ENCODE results near the gene IPO11.

The IPO11 gene

GRCh38 chr5:62412549-62413329 is at the start of gene IPO11:
Gene IPO11 (plus strand): TSS chr5:62412763. CDS start chr5:62437280, 24,517 bp downstream.
- Histone ChIP-seq H3K27ac (peak within 1 kb of the TSS; percentile 44 to 92 (median 78)), H3K4me3 (peak within 1 kb of the TSS; percentile 58 to 99 (median 95))

GRCh38 chr5:62369039-62369438 is 43.5 kb upstream of the IPO11 start:
- H3K27ac ChIP-seq: no peak overlapping the region
- H3K4me3 ChIP-seq: no peak overlapping the region

GRCh38 chr5:62371409-62371808 is 41.2 kb upstream of the IPO11 start:
- H3K4me3 ChIP-seq: no peak overlapping the region
- no peak overlapping the region for H3K27ac ChIP-seq

- no peak overlapping the region for H3K4me3 ChIP-seq
- H3K27ac ChIP-seq: no peak overlapping the region
Observed at GRCh38 chr5:62372600-62372999, 40.0 kb upstream of the IPO11 start.

- H3K4me3 ChIP-seq: no peak overlapping the region
- no peak overlapping the region for H3K27ac ChIP-seq
Observed at GRCh38 chr5:62373382-62373781, 39.2 kb upstream of the IPO11 start.

GRCh38 chr5:62374090-62374489 is 38.5 kb upstream of the IPO11 start:
- Histone ChIP-seq H3K27ac (no peak overlapping the region), H3K4me3 (no peak overlapping the region)

- Histone ChIP-seq H3K4me3 (no peak overlapping the region), H3K27ac (no peak overlapping the region)
Observed at GRCh38 chr5:62375627-62376026, 36.9 kb upstream of the IPO11 start.

- Histone ChIP-seq H3K27ac (no peak overlapping the region), H3K4me3 (no peak overlapping the region)
Observed at GRCh38 chr5:62376064-62376463, 36.5 kb upstream of the IPO11 start.

- no peak overlapping the region for H3K4me3 ChIP-seq
- H3K27ac ChIP-seq: peak overlapping the region in 3 of 21 experiments; percentile 3 to 29 (median 12)
Observed at GRCh38 chr5:62385131-62385530, 27.4 kb upstream of the IPO11 start.

GRCh38 chr5:62385816-62386400 is 26.7 kb upstream of the IPO11 start:
- H3K4me3 ChIP-seq: no peak overlapping the region
- H3K27ac ChIP-seq: peak overlapping the region in 3 of 21 experiments; percentile 3 to 29 (median 12)

GRCh38 chr5:62386824-62387223 is 25.7 kb upstream of the IPO11 start:
- Histone ChIP-seq H3K4me3 (no peak overlapping the region), H3K27ac (peak overlapping the region in 3 of 21 experiments; percentile 3 to 8 (median 6))

- H3K27ac ChIP-seq: no peak overlapping the region
- no peak overlapping the region for H3K4me3 ChIP-seq
Observed at GRCh38 chr5:62395210-62395950, 17.2 kb upstream of the IPO11 start.

- Histone ChIP-seq H3K4me3 (peak within 1 kb of the TSS; percentile 68 to 98 (median 89)), H3K27ac (peak within 1 kb of the TSS; percentile 50 to 99 (median 94))
Observed at GRCh38 chr5:62403411-62404250, 8.9 kb upstream of the IPO11 start, which contains the start of gene DIMT1. Gene DIMT1 (minus strand): TSS chr5:62403905. CDS start chr5:62403772, 133 bp downstream.

- Histone ChIP-seq H3K27ac (no peak overlapping the region), H3K4me3 (peak overlapping the region in 5 of 7 experiments; percentile 69 to 99 (median 96))
Observed at GRCh38 chr5:62413711-62414110, 1.1 kb downstream of the IPO11 start.

GRCh38 chr5:62418462-62419076 is 6.0 kb downstream of the IPO11 start:
- H3K4me3 ChIP-seq: no peak overlapping the region
- no peak overlapping the region for H3K27ac ChIP-seq

GRCh38 chr5:62419609-62420008 is 7.0 kb downstream of the IPO11 start:
- no peak overlapping the region for H3K27ac ChIP-seq
- H3K4me3 ChIP-seq: no peak overlapping the region

- H3K27ac ChIP-seq: no peak overlapping the region
- no peak overlapping the region for H3K4me3 ChIP-seq
Observed at GRCh38 chr5:62421414-62421813, 8.9 kb downstream of the IPO11 start.

GRCh38 chr5:62424763-62425162 is 12.2 kb downstream of the IPO11 start:
- Histone ChIP-seq H3K27ac (no peak overlapping the region), H3K4me3 (no peak overlapping the region)
